Measurements from ENCODE around the gene OXSM. TPM values are rescaled to one million over a fixed set of nuclear protein-coding genes. Genes with fewer than 3 reads are reported as not detected.
A peak's percentile ranks its signal among the peaks of the same experiment; 100 is the strongest.

OXSM gene
- total RNA-seq, 1 experiment from 2014 or later: 30.0 TPM

DNA sequence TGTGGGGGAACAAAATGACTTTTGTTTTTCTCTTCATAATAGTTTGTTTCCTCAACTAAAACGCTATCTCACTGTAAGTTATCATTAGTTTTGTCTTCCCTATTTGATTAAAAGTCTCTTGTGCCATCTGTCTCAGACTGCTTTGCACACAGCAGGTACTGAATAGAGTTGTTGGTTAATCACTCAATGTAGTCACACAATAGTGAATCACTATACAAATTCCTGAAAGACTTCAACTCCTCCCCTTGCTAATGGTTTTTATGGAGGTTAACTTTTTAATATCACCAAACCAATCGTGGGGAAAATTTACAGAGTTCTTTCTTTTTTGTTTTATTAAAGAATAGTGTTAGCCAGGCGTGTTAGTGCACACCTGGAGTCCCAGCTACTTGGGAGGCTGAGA lies 4.1 kb upstream of the OXSM start:
- no peak for DNase-seq (ENCODE audit: low read depth, low spot score)
- in situ Hi-C loops (cut with HindIII; ENCODE audit: low pct_unique_long_range_greater_than_20kb, low sequenced_read_pairs): no loop called here

DNA sequence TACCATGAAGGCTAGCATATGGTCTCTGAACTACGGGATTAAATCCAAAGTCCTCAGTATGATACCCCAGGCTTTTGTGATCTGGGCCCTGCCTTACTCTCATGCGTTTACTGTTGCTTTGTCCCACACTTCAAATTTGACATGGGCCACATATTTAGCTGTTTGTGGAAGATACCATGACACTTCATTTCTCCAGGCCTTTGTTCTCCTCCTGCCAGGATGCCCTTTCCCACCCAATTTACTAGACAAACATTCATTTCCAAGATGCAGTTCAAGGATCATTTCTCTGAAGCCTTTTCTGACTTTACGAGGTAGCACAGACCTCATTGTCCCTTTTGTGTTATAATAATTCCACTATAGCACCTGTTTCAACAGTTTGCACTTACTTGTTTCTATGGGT lies 2.2 kb upstream of the OXSM start:
- DNase-seq (ENCODE audit: low read depth, low spot score): no peak
- in situ Hi-C loops (cut with HindIII; ENCODE audit: low pct_unique_long_range_greater_than_20kb, low sequenced_read_pairs): no loop called here

DNA sequence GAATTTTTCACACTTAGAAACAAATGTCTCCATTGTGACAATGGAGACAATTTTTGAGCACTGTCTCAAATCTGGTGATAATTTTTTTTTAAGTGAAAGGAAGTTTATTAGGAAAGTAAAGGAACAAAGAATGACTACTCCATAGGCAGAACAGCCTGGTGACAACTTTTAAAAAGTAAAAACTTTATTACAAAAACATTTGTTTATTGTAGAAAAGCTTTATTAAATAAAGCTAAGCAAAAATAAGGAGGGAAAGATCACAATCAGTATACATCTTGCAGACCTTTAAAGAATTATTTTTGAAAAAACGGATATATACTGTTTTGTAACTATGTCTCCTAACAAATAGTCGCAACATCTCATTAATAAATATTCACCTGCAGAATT lies 688 bp upstream of the OXSM start:
- in situ Hi-C loops (cut with HindIII; ENCODE audit: low pct_unique_long_range_greater_than_20kb, low sequenced_read_pairs): no loop called here
- DNase-seq (ENCODE audit: low read depth, low spot score): no peak

DNA sequence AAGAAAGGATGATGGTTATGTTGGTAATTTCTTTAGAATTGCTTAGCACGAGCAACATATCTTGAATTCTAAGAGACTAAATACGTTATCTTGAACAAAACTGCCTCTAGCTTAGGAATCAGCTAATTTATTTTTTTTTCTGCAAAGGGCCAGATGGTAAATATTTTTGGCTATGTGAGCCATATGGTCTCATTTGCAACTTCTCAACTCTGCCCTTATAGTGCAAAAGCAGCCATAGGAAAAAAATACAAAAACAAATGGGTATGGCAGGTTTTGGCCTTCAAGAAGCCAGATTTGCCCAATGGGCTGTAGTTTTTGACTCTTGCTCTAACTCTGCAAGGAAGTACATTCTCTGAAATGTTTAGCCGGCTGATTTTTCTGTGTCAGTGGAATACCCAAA lies 11.9 kb downstream of the OXSM start:
- DNase-seq (ENCODE audit: low read depth, low spot score): no peak
- in situ Hi-C loops (cut with HindIII; ENCODE audit: low pct_unique_long_range_greater_than_20kb, low sequenced_read_pairs): no loop called here

DNA sequence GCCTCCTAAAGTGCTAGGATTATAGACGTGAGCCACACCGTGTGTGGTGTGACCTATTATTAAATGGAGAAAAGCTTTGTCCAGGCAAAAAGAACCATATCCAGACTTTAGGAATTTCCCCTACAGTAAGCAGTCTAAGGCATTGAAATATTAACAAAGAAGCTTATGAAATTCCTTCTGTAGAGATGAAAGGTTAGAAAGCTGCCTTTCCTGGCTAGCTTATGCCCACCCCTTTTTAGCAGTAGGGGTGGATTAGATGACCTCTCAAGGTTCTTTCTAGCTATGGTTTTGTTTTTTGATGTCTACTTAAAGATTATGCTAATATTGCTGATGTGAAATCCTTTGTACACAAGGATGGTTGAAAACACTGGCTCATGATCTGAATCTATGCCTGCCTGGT lies 13.9 kb downstream of the OXSM start:
- in situ Hi-C loops (cut with HindIII; ENCODE audit: low pct_unique_long_range_greater_than_20kb, low sequenced_read_pairs): no loop called here

DNA sequence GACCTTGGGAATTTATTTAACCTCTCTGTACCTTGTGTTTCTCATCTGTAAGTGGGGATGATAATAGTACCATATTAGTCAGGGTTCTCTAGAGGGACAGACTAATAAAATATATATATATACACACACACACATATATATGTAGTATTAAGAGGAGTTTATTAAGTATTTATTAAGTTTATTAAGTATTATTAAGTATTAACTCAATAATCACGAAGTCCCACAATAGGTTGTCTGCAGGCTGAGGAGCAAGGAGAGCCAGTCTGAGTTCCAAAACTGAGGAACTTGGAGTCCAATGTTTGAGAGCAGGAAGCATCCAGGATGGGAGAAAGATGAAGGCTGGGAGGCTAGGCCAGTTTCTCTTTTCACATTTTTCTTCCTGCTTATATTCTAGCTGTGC lies 14.8 kb downstream of the OXSM start:
- in situ Hi-C loops (cut with HindIII; ENCODE audit: low pct_unique_long_range_greater_than_20kb, low sequenced_read_pairs): no loop called here
- DNase-seq (ENCODE audit: low read depth, low spot score): no peak

More for the DNA sequence above, 13.9 kb downstream of the OXSM start:
- DNase-seq (ENCODE audit: low read depth, low spot score): no peak

DNA sequence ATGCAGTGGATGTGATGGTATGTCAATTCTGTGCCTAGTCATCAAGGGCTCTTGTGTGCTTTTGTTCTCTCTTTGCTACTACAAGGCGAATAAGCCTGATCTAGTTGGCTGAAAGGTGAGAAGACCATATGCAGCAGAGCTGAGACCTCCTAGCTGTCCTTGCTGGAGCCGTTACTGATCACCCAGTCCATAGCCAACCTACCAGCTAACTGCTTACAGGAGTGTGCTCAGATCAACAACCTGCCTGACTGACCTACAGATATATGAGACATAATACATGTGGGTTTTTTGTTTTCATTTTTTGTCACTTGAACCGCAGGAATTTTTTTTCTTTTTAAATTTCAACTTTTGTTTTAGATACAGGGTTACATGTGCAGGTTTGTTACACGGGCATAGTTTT lies 22.8 kb downstream of the OXSM start:
- in situ Hi-C loops (cut with HindIII; ENCODE audit: low pct_unique_long_range_greater_than_20kb, low sequenced_read_pairs): no loop called here
- DNase-seq (ENCODE audit: low read depth, low spot score): no peak

DNA sequence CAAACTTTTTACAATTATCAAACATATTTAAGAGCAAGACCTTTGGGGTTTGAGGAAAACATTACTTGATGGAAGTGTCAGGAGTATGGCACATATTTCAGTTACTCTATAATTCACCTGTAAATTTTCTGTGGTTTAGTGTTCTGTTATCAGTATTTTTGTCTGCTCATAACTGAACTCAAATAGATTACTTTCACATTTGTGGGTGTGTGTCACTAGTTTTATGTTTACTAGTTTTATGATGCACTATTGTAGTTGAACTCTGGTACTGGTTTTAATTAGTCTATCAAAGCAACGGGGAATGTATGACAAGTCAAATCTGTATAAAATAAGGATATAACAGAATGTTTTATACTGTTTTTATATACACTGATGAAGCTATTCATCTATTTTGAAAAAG lies 27.2 kb downstream of the OXSM start:
- in situ Hi-C loops (cut with HindIII; ENCODE audit: low pct_unique_long_range_greater_than_20kb, low sequenced_read_pairs): no loop called here
- DNase-seq (ENCODE audit: low read depth, low spot score): no peak

DNA sequence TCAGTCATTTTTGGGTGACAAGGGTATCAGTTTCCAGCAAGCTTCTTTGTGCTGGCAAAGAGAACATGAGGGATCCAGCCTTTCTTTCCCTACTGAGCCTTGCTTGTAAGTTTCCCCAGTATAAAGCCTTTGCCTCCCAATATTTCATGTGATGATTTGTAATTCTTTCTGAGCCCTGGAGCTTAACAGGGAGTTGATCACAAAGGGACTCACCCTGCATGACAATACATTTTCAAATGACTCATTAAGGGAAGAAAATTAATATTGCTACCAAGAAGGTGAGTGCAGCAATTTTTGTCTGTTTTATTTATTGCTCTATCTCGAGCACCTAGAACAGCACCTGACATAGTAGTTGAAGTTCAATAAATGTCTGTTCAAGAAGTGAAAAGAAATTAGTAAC lies 27.7 kb downstream of the OXSM start:
- in situ Hi-C loops (cut with HindIII; ENCODE audit: low pct_unique_long_range_greater_than_20kb, low sequenced_read_pairs): no loop called here
- DNase-seq (ENCODE audit: low read depth, low spot score): no peak

DNA sequence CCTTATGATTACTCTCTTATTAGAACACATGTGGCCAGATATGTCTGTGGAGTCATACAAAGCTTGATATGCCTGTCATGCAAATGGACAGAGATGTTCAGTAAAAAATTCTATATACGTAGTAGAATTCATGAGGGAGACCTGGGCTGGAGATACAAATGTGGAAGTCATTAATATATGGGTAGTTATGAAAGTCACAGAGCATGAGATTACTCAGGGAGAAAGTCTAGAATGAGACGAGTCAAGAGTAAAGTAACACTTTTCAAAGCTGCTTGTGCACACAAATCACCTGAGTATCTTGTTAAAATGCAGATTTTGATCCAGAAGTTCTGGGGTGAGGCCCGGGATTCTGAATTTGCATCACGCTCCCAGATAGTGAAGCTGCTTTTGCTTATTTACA lies 28.4 kb downstream of the OXSM start:
- no peak for DNase-seq (ENCODE audit: low read depth, low spot score)
- in situ Hi-C loops (cut with HindIII; ENCODE audit: low pct_unique_long_range_greater_than_20kb, low sequenced_read_pairs): no loop called here

DNA sequence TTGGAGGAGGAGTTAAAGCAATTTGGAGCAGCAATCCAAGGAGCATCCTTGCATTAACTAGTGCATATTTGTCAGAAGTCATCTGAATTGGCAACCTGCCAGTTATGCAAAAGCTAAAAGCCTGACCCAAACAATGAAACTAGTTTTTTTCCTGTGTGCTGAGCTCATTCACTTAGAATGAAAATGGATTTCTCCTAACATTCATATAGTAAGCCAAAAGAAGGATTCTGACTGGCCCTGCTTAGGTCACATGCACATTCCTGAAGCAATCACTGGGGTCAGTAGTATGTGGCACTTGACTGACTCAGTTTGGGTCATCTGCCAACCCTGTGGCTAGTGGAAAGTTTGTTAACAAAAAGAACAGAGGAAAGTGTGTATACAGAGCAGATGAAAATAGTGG lies 30.5 kb downstream of the OXSM start:
- peak; percentile 91 for DNase-seq (ENCODE audit: low read depth, low spot score)
- in situ Hi-C loops (cut with HindIII; ENCODE audit: low pct_unique_long_range_greater_than_20kb, low sequenced_read_pairs): no loop called here

DNA sequence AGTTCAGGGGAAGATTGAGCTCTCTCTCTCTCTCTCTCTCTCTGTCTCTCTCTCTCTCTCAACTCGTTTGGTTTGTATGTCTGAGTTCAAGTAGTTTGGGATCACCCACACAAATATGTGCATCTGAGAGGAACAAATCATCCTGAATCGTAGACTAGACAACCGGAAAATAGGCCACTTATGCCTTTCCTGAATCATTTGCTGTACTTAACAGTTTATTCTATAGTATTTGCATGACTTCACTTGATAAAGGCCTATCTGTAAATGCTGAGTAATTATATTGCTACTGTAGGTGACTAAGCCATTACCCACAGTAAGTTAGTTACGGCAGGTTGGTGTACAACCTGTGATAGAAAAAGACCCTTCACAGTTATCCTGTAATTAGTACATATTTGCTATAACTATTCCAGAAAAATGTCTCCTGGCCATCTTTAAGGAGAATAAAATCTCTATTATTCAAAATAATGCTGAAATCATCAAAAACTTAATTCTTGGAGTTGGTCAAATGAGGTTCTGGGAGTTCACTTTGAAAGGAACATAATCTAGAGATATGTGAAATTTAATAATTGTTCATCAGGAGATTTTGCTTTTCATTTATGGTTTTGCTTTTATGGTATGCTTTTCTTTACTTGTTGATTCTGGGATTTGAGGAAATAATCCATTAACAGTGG lies 31.1 kb downstream of the OXSM start:
- no peak for DNase-seq (ENCODE audit: low read depth, low spot score)
- in situ Hi-C loops (cut with HindIII; ENCODE audit: low pct_unique_long_range_greater_than_20kb, low sequenced_read_pairs): no loop called here

DNA sequence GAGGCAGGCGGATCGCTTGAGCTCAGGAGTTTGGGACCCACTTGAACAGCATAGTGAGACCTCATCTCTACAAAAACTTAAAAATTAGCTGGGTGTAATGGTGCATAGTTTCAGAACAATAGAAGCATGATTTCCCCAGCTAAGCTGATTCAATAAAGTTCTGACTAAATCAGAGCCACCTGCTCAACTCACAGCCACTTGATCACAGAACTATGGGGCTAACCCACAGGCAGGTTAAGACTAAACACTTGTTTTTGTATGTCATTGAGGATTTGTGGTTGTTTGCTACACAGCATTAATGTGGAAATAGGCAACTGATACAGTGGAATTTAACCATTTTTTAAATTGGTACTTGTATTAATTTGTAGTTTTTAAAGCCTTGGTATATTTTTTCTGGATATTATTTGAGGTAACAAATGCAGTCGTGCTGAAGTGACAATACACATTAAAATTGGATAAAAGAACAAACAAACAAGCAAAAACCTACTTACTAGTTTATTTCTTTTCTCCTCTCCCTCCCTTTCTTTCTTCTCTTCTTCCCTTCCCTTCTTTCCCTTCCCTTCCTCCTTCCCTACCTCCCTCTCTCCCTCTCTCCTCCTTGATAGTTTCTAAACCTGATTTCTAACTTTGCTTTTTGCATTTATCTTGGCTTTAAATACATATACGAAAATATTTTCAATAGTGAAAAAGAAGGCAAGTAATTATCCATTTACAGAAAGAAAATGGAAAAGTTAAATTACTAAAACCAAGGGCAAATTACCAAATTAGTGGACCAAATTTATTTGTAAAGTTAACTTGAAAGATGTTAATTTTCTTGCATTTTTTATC lies 32.1 kb downstream of the OXSM start:
- DNase-seq (ENCODE audit: low read depth, low spot score): no peak
- in situ Hi-C loops (cut with HindIII; ENCODE audit: low pct_unique_long_range_greater_than_20kb, low sequenced_read_pairs): no loop called here

DNA sequence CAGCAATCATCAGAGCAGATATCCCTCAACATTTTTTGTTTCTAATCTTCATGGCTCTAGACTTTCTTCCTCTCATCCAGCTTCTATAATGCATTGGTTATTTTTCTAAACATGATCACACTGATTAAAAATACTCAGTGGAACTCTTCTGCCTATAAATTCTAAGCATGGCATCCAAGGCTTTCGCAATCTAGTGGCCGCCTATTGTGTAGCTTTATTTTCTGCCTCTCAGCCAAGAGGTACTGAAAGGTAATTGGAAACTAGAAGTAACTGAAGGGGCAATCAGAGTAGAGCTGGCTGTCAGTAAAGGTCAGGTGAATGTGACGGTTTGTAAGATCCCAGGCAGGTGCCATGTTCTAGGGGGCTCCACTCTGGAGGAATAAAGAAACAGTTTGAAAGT lies 33.4 kb downstream of the OXSM start:
- no peak for DNase-seq (ENCODE audit: low read depth, low spot score)
- in situ Hi-C loops (cut with HindIII; ENCODE audit: low pct_unique_long_range_greater_than_20kb, low sequenced_read_pairs): no loop called here

DNA sequence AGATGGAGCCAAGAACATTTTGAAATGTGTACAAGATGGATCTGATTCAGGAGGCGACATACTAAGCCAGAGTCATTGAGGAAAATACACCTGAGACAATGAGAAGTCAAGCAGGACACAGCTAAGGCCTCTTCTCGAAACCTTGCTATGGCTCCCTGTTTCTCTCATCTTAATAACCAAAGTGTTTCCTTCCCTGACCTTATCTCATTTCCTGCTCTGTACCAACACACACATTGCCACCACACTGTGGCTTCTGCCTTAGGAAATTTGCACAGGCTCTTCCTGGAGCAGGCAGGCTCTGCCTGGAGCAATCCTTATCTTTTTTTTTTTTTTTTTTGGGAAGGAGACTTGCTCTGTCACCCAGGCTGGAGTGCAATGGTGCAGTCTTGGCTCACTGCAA lies 36.6 kb downstream of the OXSM start:
- in situ Hi-C loops (cut with HindIII; ENCODE audit: low pct_unique_long_range_greater_than_20kb, low sequenced_read_pairs): no loop called here
- no peak for DNase-seq (ENCODE audit: low read depth, low spot score)

DNA sequence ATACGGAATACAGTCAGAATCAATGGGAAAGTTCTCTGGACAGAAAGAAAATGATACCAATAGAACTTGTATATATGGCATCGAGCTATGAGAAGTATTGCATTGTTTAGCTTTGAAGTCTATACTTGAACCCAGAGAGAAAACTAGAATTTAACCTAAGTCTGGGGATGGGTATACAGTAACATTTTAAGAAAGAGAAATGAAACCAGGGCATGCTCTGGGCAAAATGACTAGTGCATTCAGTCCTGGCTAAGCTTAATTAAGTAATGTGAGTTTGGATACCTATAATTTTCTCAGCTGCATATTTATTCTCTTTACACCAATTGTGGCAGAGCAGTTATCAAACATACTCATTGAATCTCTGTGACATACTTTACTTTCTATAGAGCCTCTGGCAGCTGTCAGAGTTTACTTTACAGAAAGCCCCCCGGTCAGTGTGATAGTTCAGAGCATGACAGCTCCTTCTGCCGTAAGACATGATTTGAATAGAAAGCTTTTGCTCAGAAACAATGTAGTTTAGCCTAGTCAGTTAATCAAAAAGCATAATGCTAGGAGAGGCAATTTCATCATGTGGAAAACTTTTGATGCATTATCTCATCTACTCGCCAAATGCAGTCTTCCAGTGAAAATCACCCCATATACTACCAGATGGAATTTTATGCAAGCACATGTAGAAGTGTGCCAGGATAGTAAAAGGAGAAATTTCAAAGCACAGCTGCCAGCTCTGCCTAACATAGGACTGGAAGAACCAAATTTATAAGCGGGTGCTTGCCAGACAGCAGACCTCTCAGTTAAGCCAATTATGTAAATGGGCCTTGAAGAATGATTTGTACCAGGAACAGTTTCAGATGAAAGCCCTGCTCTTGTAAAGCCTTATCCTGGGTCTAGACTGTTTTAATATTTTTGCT lies 40.7 kb downstream of the OXSM start:
- in situ Hi-C loops (cut with HindIII; ENCODE audit: low pct_unique_long_range_greater_than_20kb, low sequenced_read_pairs): no loop called here
- DNase-seq (ENCODE audit: low read depth, low spot score): no peak

DNA sequence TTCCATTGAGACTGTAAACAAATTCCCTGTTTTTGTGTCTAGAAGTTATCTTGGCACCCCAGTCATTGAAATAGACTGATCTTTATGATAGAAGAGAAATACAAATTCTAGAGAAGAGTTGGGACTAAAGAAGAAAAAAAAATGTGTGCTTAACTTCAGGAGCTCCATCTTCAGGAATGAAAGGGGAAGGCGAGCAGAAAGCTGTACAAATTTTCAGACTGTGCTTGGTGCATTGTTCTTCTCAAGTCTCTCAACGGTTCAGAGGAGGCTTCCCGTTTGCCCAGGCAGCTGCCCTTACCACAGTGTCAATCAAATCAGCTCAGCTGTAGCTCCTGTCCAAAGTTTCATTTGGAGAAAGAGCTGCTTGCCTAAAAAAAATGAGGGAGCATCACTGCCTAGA lies 41.7 kb downstream of the OXSM start:
- in situ Hi-C loops (cut with HindIII; ENCODE audit: low pct_unique_long_range_greater_than_20kb, low sequenced_read_pairs): no loop called here
- DNase-seq (ENCODE audit: low read depth, low spot score): peak; percentile 68

DNA sequence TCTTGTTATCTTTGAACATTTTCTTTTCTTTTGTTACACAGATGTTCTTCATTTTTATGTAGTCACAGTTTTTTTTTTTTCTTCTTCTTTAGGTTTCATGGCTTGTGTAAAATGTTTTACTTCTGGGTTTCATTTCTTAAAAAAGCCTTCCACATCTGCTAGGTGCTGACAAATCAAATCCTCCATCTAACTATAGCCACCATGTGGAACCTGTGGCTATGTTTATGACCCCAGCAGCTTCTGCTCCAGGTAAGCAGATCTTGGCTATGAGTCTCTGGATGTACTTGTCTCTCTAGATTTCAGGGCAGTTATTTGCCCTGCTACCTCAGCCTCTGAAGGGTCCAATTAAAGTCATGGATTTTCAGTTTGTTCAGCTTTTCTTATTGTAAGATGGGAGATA lies 44.5 kb downstream of the OXSM start:
- no peak for DNase-seq (ENCODE audit: low read depth, low spot score)
- in situ Hi-C loops (cut with HindIII; ENCODE audit: low pct_unique_long_range_greater_than_20kb, low sequenced_read_pairs): no loop called here
